ENCODE data around the gene TMEM232.
A peak's percentile ranks its signal among the peaks of the same experiment; 100 is the strongest.
"Not testable (repeated sequence)": the region's sequence is repeated elsewhere in the genome, so short reads cannot be mapped to it uniquely, and the experiment has no call there.

Gene TMEM232

GRCh38 chr5:110623874-110624273 lies 102.6 kb downstream of the TMEM232 start:
- DNase-seq, result peak; percentile 78

GRCh38 chr5:110618941-110619340 lies 107.5 kb downstream of the TMEM232 start:
- DNase-seq, result no peak

- DNase-seq, result no peak
Measured at GRCh38 chr5:110616009-110616408, 110.5 kb downstream of the TMEM232 start.

GRCh38 chr5:110612794-110613247 lies 113.7 kb downstream of the TMEM232 start:
- DNase-seq, result no peak

GRCh38 chr5:110611817-110612216 lies 114.7 kb downstream of the TMEM232 start:
- DNase-seq, result no peak

DNA sequence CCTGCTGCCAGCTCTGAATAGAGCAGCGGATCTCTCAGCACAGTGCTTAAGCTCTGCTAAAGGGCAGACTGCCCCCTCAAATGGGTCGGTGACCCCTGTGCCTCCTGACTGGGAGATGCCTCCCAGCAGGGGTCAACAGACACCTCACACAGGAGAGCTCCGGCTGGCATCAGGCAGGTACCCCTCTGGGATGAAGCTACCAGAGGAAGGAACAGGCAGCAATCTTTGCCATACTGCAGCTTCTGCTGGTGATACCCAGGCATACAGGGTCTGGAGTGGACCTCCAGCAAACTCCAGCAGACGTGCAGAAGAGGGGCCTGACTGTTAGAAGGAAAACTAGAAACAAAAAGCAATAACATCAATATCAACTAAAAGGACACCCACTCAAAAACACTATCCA lies 131.6 kb downstream of the TMEM232 start:
- no peak for DNase-seq

GRCh38 chr5:110590187-110590586 lies 136.3 kb downstream of the TMEM232 start:
- DNase-seq, result peak; percentile 17

DNA sequence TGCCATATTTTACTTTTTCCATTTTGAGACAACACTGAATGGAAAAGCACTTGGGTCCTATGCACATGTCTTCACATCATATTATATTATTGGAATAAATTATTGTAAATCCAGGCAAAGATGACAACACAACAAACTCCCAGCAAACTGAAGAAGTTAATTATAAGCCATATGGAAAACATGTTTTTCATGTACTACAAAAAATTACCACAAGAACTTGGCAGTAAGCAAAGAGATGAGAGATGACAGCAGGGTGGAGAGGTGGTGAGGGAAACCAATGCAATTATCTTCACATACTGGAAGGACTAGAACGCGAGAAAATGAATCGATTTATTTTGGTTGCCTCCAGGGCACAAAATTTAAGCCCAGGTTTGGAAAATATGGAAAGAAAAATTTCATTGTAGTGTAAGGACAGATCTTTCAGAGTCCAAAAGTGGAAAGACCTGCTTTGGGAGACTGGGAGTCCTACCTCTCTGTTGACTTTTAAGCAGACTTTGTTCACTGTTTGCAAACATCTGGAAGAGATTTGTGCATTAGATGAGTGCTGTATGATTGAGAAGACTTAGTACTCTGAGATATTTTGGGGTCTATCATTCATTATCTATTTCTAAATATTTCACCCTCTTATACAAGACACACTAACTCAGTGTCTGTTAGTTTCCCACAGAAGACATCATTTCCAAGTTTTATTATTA lies 138.0 kb downstream of the TMEM232 start:
- peak; percentile 50 for DNase-seq

DNA sequence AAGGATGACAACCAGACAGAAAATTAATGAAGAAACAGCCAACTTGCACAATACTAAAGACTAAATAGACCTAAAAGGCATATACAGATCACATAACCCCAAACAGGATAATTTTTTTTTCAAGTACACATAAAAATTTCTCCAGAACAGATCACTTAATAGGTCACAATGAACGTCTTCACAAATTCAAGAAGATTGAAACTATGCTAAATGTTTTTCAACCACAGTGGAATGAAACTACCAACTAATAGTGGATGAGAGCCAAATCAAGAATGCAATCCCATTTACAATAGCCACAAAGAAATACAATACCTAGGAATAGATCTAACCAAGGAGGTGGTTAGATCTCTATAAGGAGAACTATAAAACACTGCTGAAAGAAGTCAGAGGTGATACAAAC lies 145.8 kb downstream of the TMEM232 start:
- DNase-seq, result peak; percentile 52

DNA sequence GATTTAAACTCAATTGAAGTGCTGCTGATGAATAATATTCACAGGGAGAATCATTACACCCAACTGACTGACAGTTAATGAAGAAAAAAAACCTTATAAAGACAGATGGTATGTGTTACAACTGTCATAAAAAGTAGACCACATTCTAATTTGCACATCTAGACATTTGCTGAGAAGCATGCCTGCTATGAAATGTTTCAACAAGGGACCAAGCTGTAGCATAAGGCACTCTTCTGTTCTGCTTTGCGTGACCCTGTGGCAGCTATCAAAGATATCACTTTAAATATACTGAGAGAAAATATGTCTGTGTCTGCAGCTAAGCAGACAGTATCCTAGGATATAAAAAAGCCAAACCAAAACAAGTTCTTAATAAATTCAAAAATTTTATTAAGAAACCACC lies 153.7 kb downstream of the TMEM232 start:
- DNase-seq, result no peak

GRCh38 chr5:110562191-110562590 lies 164.3 kb downstream of the TMEM232 start:
- DNase-seq, result no peak

DNA sequence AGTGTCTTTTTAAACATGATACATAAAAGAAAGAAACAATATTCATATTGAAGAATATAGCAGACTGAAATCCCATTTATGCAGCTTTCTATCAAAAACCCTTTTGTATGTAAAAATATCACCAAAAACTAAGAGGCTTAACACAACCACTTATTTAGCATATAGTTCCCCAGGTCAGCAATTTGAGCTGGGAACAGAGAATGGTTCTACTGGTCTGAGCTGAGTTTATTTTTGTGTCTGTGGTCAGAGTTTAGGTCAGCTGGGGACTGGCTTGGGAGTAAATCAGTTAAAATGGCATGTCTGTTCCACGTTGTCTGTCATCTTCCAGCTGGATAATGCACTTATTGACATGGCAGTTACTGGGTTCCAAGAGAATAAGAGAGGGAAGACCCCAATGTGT lies 165.0 kb downstream of the TMEM232 start:
- no peak for DNase-seq

- no peak for DNase-seq
Measured at GRCh38 chr5:110549301-110549700, 177.2 kb downstream of the TMEM232 start.

DNA sequence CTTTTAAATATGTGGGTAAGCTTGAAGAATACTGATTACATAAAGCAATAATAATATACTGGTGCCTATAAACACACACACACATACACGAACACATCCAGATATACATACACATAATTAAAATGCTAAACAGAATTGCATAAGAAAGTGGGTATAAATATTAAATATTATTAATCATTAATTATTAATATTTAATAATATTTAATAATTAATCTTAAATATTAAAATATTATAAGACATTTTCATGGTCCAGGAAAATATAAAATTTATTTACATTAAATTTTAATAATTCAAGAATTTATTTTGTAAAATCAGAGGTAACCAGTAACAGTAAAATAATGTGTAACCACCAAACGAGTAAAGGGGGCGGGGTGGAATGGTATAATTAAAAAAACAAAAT lies 178.3 kb downstream of the TMEM232 start:
- no peak for DNase-seq

DNA sequence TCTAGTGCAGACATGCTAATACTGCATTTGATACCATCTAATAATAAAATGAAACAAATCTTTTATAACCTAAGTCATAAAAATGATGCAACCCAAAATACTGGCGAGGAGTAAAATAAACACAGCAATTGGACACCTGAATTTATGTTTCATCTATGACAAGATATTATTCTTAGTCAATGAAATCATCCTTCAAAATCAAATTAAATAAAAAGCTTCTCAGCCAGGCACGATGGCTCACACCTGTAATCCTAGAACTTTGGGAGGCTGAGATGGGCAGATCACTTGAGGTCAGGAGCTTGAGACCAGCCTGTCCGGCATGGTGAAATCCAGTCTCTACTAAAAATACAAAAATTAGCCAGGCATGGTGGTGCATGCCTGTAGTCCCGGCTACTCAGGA lies 179.0 kb downstream of the TMEM232 start:
- DNase-seq, result no peak

GRCh38 chr5:110545716-110546115 lies 180.8 kb downstream of the TMEM232 start:
- no peak for DNase-seq

- DNase-seq, result no peak
Measured at GRCh38 chr5:110544603-110545002, 181.9 kb downstream of the TMEM232 start.

DNA sequence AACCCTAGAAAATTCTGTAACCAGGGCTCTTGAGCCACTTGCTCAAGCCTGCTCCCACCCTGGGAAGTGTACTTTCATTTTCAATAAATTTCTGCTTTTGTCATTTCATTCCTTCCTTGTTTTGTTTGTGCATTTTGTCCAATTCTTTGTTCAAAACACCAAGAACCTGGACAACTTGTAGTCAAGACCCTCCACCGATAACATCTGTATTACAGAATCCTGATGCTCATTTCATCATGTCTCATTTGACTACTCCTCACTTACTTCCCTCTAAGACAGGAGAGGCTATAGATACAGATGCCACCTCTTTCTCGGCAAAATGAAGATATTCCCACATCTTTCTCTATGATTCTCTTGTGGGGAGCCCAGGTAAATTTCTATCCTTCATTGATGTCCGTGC lies 183.5 kb downstream of the TMEM232 start:
- no peak for DNase-seq

GRCh38 chr5:110536120-110537115 lies 190.1 kb downstream of the TMEM232 start:
- DNase-seq, result peak; percentile 9

GRCh38 chr5:110535146-110535545 lies 191.3 kb downstream of the TMEM232 start:
- not testable (repeated sequence) for DNase-seq

GRCh38 chr5:110525762-110526161 lies 200.7 kb downstream of the TMEM232 start:
- no peak for DNase-seq

- no peak for DNase-seq
Measured at GRCh38 chr5:110517396-110517795, 209.1 kb downstream of the TMEM232 start.

- DNase-seq, result peak; percentile 12
Measured at GRCh38 chr5:110514030-110514429, 212.4 kb downstream of the TMEM232 start.

- peak; percentile 45 for DNase-seq
Measured at GRCh38 chr5:110512266-110512665, 214.2 kb downstream of the TMEM232 start.
